Effector CD4-positive, alpha-beta T cell (primary cell): ENCODE measurements around the gene GARNL3.

Experiments used
- DNase-seq: peaks from one replicate; pipeline ENCODE4 v3.0.0-alpha.2; 2020

The GARNL3 gene

GRCh38 chr9:127415657-127416056 lies 151.1 kb downstream of the GARNL3 start:
- no peak for DNase-seq

DNA sequence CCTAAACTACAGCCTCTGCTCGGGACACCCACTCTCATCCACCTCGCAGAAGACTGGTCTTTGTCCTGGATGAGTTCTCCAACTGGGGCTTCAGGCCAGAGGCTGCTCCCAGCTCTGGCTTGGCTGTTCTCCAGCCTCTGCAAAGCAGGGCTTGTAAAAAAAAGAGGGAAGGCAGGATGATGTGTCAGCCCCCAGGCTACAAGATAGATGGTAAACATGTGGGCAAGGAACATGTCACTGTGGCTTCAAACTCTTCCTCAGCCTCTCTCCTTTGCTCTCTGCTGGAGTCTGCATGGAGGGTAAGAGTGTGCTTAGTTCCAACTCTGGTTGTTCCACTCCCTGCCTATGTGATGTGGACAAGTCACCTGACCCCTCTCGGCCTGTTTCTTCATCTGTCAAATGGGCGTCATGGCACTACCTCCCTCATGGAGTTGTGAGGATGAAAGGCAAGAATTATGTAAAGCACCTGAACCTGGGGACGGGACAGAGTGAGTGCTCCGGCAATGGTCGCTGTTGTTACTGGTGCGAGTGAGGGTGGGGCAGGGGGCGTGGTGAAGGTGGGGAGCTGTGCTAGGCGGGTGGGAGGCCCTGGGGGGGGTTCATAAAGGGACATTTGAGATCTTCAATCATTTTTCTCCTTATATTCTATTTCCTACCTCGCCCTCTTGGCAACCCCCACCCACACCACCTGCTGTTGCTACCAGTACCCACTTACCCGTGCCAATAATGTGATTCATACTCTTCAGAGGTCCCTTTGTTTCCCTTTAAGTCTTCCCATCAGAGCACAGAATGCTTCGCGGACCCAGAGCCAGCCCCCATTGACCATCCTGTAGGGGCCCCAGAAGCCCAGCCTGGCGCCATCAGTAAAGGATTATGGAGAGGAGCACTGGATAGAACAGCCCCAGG lies 152.8 kb downstream of the GARNL3 start:
- DNase-seq = no peak

GRCh38 chr9:127418037-127418471 lies 153.5 kb downstream of the GARNL3 start:
- DNase-seq = peak; percentile 14

DNA sequence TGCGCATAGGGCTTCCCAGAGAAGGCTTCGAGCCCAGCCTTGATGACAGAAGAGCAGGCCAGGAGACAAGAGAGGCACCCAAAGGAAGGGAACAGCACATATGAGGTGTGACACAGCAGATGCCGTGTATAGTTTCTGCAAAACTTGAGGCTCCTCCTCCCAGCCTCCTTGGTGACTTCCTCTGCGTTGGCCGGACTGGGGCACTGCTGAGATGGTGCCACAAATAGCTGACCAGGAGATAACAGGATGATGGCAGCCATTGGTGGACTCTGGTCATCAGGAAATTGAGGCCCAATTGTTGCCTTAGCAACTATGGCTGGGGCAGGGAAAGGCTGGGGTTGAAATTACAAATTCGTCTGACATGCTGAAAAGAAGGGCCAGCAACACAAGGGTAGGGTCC lies 154.8 kb downstream of the GARNL3 start:
- no peak for DNase-seq

DNA sequence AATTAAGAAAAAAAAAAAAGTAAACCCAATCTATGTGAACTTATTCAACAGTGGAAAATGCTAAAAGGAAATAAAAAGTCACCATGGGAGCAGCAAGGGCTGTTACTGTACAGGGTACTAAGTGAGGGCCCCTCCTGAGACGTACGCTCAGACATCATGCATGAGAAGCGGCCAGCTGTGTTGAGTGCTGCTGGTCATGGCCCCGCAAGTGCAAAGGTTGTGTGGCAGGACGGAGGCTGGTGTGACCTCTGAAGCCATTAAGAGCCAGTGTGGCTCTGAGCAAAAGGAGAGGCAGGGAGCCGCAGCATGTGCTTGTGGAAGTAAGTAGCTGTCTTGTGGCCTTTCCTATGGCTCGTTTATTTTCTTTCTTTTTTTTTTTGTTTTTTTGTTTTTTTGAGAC lies 156.5 kb downstream of the GARNL3 start:
- no peak for DNase-seq

GRCh38 chr9:127422133-127422782 lies 157.7 kb downstream of the GARNL3 start:
- no peak for DNase-seq

GRCh38 chr9:127422787-127423186 lies 158.2 kb downstream of the GARNL3 start:
- no peak for DNase-seq

GRCh38 chr9:127423476-127423933 lies 158.9 kb downstream of the GARNL3 start:
- DNase-seq = no peak

DNA sequence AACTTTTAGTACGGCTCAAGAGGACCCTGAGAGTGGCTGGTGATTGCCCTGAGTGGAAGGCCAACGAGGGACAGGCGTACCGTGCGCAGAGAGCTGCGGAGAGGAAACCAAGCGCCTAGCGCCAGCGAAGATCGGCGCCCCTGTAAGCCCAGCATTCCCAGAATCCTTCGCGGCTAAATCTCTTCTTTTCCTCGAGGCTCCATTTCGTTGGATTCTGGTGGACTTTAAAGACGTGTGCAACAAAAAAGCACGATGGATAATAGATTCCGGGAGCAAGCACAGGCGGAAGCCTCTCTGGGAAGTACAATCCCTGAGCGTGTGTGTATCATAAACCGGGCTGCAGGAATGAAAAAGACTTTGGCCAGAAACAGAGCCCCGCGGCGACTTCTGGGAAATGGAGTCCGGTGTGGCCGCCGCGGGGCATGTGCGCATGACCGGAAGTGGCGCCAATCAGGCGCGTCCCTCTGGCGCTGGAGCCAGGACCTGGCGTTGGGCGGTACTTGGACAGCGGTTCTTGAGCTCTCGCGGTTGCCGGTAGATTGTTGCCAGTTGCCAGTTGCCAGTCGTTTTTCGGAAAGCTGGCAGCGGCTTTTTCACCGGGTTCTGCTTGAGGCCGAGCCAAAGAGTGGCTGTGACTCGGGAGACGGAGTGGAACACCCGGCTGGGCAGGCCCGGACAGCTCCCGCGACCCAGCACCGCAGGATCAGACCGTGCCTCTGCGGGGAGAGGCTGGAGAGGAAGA lies 159.5 kb downstream of the GARNL3 start, which contains the start of gene ZNF79:
Gene ZNF79, plus strand, starts transcription at position 449 of the 742 bp plus-strand sequence. CDS start 406 bp downstream, outside the sequence.
- DNase-seq = peak; percentile 88

DNA sequence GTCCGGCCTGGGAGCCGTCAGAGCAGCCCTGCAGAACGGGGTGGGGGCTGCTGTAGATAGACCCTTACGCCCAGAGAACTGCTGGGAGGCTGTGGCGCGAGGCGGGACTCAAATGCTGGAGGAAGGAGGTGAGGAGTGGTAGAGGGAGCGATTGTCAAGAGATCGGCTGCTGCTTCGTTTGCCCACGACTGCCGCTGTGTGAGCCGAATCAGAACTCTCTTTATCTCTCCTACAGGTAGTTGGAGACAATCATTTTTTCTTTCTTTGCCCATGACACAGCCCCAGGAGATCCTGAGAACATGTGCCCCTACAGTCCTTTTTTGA lies 160.1 kb downstream of the GARNL3 start:
- DNase-seq = peak; percentile 31

DNA sequence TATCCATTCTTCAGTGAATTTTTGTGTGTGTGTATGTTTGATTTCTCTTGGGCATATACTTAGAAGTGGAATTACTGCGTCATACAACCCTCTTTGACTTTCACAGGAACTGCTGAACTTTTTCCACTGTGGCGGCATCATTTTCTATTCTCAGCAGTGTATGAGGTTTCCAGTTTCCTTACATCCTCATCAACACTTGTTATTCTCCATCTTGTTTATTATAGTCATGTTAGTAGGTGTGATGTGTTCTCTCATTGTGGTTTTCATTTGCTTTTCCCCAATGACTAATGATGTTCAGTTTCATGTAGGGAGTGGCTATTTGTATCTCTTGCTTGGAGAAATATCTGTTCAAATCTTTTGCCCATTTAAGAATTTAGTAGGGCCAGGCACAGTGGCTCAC lies 162.2 kb downstream of the GARNL3 start:
- no peak for DNase-seq

DNA sequence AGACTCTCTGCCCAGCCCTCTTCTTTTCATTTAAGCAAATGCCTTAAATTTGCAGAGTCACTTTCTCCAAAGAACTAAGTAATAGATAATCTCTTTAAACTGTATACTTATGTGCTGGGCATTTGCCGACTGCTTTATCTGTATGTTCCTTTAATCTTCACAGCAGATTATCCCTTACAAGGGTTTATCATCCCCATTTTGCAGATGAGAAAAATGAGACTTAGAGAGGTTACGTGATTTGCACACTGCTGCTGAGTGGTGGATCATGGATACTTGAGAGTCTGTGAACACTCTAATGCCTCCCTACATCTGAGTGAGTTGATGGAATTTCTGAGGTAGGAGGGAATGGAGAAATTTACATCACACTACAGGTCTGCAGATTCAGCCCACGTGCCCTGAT lies 163.8 kb downstream of the GARNL3 start:
- no peak for DNase-seq

DNA sequence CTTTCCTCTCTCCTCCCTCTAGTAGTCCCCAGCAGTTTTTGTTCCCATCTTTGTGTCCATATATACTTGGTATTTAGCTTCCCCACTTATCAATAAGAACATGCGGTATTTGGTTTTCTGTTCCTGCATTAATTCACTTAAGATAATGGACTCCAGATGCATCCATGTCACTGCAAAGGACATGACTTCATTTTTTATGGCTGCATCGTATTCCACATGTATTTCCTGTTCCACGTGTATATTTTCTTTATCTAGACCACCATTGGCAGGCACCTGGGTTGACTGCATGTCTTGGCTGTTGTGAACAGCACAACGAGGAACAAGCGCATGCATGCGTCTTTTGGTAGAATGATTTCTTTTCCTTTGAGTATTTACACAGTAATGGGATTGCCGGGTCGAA lies 165.8 kb downstream of the GARNL3 start:
- DNase-seq = no peak

GRCh38 chr9:127437497-127438264 lies 173.1 kb downstream of the GARNL3 start:
- DNase-seq = peak; percentile 5

DNA sequence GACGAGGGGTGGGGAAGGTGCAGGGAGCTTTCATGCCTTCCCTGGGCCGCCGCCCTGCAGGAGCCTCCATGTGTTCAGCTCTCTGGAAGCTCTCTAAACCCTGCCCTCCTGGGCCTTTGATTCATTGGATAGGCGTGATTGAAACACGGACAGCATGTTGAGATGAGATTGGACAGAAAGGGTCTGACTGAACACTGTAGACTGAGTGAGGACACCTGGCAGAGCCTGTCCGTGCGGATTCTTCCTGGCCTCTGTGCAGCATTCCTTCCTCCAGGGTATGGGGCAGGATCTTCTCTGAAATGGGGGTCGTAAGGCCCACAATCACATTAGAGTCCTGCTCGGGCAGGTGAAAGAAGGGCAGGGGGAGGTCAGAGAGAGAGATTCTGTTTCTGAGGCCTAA lies 173.8 kb downstream of the GARNL3 start:
- DNase-seq = no peak
